22Rv1 (cell line): ENCODE data around the gene KRTAP1-5.

Source experiments
- ZFX ChIP-seq: fragments of 450-650 bp; IDR thresholded peaks from 2 replicates; pipeline ENCODE4 v1.6.1; 2017; ENCODE audit warnings: antibody characterized with exemption, borderline replicate concordance
- TF ChIP-seq, protein P1 (sequence below): fragments of 450-650 bp; IDR thresholded peaks from 2 replicates; pipeline ENCODE4 v1.5.1; 2017; ENCODE audit warnings: mild to moderate bottlenecking

DNA sequence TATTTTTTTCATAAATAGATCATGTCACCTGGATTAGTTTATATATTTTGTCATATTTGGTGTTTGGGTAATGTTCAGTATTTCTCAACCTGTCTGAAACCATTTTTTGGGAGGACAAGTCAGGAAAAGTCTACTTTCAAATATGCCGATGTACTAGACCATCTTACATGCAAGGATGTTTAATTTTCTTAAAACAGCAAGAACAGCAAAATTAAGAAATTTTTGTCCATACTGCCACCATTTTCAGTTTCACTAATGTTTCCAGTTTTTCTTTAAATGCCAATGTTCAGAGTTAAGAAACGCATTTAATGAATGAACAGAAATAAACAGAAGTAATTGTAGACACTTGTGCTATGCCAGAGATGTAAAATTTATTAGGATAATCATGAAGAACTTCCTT is 33.9 kb downstream of the KRTAP1-5 start:
- TF ChIP-seq, protein P1, sequence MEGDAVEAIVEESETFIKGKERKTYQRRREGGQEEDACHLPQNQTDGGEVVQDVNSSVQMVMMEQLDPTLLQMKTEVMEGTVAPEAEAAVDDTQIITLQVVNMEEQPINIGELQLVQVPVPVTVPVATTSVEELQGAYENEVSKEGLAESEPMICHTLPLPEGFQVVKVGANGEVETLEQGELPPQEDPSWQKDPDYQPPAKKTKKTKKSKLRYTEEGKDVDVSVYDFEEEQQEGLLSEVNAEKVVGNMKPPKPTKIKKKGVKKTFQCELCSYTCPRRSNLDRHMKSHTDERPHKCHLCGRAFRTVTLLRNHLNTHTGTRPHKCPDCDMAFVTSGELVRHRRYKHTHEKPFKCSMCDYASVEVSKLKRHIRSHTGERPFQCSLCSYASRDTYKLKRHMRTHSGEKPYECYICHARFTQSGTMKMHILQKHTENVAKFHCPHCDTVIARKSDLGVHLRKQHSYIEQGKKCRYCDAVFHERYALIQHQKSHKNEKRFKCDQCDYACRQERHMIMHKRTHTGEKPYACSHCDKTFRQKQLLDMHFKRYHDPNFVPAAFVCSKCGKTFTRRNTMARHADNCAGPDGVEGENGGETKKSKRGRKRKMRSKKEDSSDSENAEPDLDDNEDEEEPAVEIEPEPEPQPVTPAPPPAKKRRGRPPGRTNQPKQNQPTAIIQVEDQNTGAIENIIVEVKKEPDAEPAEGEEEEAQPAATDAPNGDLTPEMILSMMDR: no peak
- no peak for TF ChIP-seq ZFX
